ENCODE measurements around the gene YWHAQ. TPM values are rescaled to one million over a fixed set of nuclear protein-coding genes. Genes with fewer than 3 reads are reported as not detected.

Gene YWHAQ
- total and polyA plus RNA-seq, 2 of the 4 experiments (the other 2 are of a cell fraction) = 196 to 255 TPM

DNA sequence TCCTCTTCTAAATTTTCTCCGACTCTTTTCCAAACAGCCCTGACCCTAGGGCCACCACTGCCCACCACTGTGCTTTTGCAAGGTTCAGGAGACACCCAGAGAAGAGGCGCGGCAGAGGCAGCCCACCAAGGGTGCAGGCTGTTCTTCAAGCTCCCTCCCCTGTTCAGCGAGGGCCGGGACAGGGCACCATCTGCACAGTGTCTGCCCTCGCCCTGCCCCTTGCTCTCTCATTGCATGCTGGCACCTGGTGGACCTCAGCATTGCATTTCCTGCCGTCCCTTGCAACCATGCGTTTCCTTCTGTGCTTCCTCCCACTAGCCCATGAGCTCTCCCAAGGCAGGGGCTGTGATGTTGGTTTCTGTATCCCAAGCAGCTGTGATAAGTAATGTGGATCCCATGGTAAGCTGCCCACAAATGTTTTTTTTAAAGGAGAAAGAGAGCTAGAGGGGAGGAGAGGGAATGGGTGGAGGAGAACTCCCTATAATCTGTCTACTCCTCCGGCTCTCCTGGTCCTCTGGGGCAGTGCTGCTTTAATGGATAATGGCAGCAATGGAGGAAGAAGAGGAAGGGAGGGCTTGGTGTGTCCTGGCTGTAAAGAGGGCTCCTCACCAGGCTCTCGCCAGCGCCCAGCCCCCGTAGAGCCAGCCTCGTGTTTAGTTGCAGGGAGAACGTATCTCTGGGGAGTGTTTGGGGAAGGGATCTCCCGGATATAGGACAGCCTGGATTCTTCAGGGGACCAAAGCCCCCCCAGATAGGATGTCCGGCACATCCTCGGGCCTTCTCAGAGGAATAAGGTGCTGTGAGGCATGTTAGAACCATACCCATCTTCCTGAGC lies 15.6 kb upstream of the YWHAQ start:
- TF ChIP-seq SMC3 (IDR thresholded peaks at IDR 0.05; ENCODE audit: low read depth, low read length) (no peak), MAFK (IDR thresholded peaks at IDR 0.05; ENCODE audit: low read depth, low read length) (no peak), CHD1 (IDR thresholded peaks at IDR 0.05; ENCODE audit: low read depth, low read length) (no peak), RCOR1 (IDR thresholded peaks at IDR 0.05; ENCODE audit: insufficient replicate concordance, low read length) (no peak), FOS (IDR thresholded peaks at IDR 0.05; ENCODE audit: low read depth, low read length) (no peak), MXI1 (IDR thresholded peaks at IDR 0.05; ENCODE audit: borderline replicate concordance, low read depth, low read length) (no peak), RAD21 (IDR thresholded peaks at IDR 0.05; ENCODE audit: low read length) (no peak), CEBPB (IDR thresholded peaks at IDR 0.05; ENCODE audit: low read depth, low read length) (no peak), MAZ (IDR thresholded peaks at IDR 0.05; ENCODE audit: borderline replicate concordance, low read depth, low read length) (no peak), BHLHE40 (IDR thresholded peaks at IDR 0.05; ENCODE audit: low read depth, low read length) (no peak), NFE2L2 (IDR thresholded peaks at IDR 0.05; ENCODE audit: low read depth, low read length) (no peak), POLR2A (IDR thresholded peaks at IDR 0.05; ENCODE audit: low read depth, low read length) (no peak), RFX5 (IDR thresholded peaks at IDR 0.05; ENCODE audit: low read depth, low read length) (no peak)
- TF ChIP-seq, protein P1, sequence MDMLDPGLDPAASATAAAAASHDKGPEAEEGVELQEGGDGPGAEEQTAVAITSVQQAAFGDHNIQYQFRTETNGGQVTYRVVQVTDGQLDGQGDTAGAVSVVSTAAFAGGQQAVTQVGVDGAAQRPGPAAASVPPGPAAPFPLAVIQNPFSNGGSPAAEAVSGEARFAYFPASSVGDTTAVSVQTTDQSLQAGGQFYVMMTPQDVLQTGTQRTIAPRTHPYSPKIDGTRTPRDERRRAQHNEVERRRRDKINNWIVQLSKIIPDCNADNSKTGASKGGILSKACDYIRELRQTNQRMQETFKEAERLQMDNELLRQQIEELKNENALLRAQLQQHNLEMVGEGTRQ (IDR thresholded peaks at IDR 0.05; ENCODE audit: low read depth, low read length) = no peak
- TF ChIP-seq, protein P2, sequence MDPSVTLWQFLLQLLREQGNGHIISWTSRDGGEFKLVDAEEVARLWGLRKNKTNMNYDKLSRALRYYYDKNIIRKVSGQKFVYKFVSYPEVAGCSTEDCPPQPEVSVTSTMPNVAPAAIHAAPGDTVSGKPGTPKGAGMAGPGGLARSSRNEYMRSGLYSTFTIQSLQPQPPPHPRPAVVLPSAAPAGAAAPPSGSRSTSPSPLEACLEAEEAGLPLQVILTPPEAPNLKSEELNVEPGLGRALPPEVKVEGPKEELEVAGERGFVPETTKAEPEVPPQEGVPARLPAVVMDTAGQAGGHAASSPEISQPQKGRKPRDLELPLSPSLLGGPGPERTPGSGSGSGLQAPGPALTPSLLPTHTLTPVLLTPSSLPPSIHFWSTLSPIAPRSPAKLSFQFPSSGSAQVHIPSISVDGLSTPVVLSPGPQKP (IDR thresholded peaks at IDR 0.05; ENCODE audit: borderline replicate concordance, low read depth, low read length) = no peak
- Histone ChIP-seq H4K20me1 (ENCODE audit: insufficient read depth, low read length) (no peaks in the 10 kb centered on the region), H3K27me3 (ENCODE audit: control insufficient read depth, insufficient read depth, low read length) (peaks cover 12% of the 10 kb centered on the region), H3K14ac (replicated peaks; ENCODE audit: low read depth, low read length) (no peak overlapping the region), H3K4me2 (ENCODE audit: low read depth, low read length) (no peak overlapping the region), H2AFZ (replicated peaks; ENCODE audit: low read length, poor library complexity) (peak overlapping the region; percentile 61), H3K9me1 (ENCODE audit: insufficient read depth, low read length) (peaks cover 5% of the 10 kb centered on the region; the same call in 1 of the 2 replicates), H3K4me3 (ENCODE audit: insufficient read depth, low read depth, low read length) (no peak overlapping the region), H3K56ac (ENCODE audit: extremely low read depth, insufficient read depth, low read length) (no peak overlapping the region), H4K91ac (ENCODE audit: insufficient read depth, low read depth, low read length) (no peak overlapping the region), H3K36me3 (ENCODE audit: control insufficient read depth, insufficient read depth, low read length) (no peaks in the 10 kb centered on the region), H3K79me1 (ENCODE audit: low read depth in 1 of 2, low read length in 2 of 2) (no peaks in the 10 kb centered on the region), H2AK5ac (ENCODE audit: low read depth, low read length) (peak overlapping the region; percentile 43; the same call in 1 of the 2 replicates), H3K9ac (ENCODE audit: low read depth, low read length) (no peak overlapping the region), H3K18ac (ENCODE audit: low read depth, low read length) (no peak overlapping the region), H3K4me1 (ENCODE audit: control insufficient read depth, insufficient read depth, low read length) (peaks cover 2% of the 10 kb centered on the region; the same call in 1 of the 2 replicates), H2AK9ac (replicated peaks; ENCODE audit: low read depth, low read length, poor library complexity) (no peak overlapping the region), H2BK15ac (ENCODE audit: low read depth, low read length) (no peak overlapping the region), H2BK5ac (ENCODE audit: low read depth, low read length, poor library complexity, severe bottlenecking) (no peak overlapping the region), H4K5ac (ENCODE audit: low read depth, low read length) (no peak overlapping the region), H2BK20ac (ENCODE audit: low read depth, low read length) (no peak overlapping the region), H3K27ac (ENCODE audit: insufficient read depth, low read length) (no peak overlapping the region), H3K23ac (ENCODE audit: low read depth, low read length) (no peak overlapping the region), H3K4ac (ENCODE audit: low read depth, low read length) (no peak overlapping the region), H2BK120ac (ENCODE audit: low read depth, low read length) (no peak overlapping the region), H3K9me3 (ENCODE audit: control insufficient read depth, insufficient read depth, low read length) (no peaks in the 10 kb centered on the region), H4K8ac (ENCODE audit: low read depth in 2 of 2, low read length in 2 of 2) (no peak overlapping the region)
- no TSS peak for BruUV-seq (replicated peaks)
- 82% methylated on average over 7 of the region's 17 CpGs; no CpG with 5 or more reads in 1 of the 2 experiments for WGBS, 2 experiments (ENCODE audit: extremely low coverage in 2 of 2, insufficient read length in 1 of 2)
- ChIA-PET CTCF (no interaction called here), POLR2A (ENCODE audit: unreplicated experiment) (no interaction called here)
- ATAC-seq (ENCODE audit: low read depth) (no peak), DNase-seq (no peak)
- intact Hi-C loops (cut with micrococcal nuclease) = no loop called here
- in situ Hi-C loops (cut with MboI; ENCODE audit: low sequenced_read_pairs) = no loop called here
- dilution Hi-C loops (cut with HindIII; ENCODE audit: low sequenced_read_pairs, unreplicated experiment) = no loop called here
